Measurements from ENCODE around the gene WNT4. TPM values are rescaled to one million over a fixed set of nuclear protein-coding genes. Genes with fewer than 3 reads are reported as not detected.

Gene WNT4
- total RNA-seq, 1 experiment from 2014 or later = 0.92 TPM

GRCh38 chr1:22140694-22141093, 2.2 kb downstream of the WNT4 start:
- H3K36me3 ChIP-seq (ENCODE audit: control insufficient read depth, insufficient read depth, low read length) = no peaks in the 10 kb centered on the region
- no peak for DNase-seq (ENCODE audit: low read depth, low spot score)
- H3K4me3 ChIP-seq (ENCODE audit: low read depth in 2 of 2, low read length in 2 of 2) = no peak overlapping the region
- POLR2A ChIA-PET = no interaction called here
- no peak for ATAC-seq
- no peaks in the 10 kb centered on the region for H3K27me3 ChIP-seq (ENCODE audit: control insufficient read depth, insufficient read depth, low read length)
- H3K4me1 ChIP-seq (ENCODE audit: control insufficient read depth, insufficient read depth, low read length) = peaks cover 18% of the 10 kb centered on the region
- H3K9me3 ChIP-seq (ENCODE audit: control insufficient read depth, insufficient read depth, low read depth, low read length) = no peaks in the 10 kb centered on the region
- CTCF ChIA-PET = interaction anchor here (1.2 kb wide), 1 partner anchor 8 kb away, joined by 7 read pairs; no protein-coding TSS in a partner anchor
- in situ Hi-C loops (cut with HindIII; ENCODE audit: low pct_unique_long_range_greater_than_20kb, low sequenced_read_pairs) (no loop called here), intact Hi-C loops (cut with micrococcal nuclease; ENCODE audit: unreplicated experiment) (no loop called here)
- no peak for TF ChIP-seq TCF7L2 (IDR thresholded peaks at IDR 0.05; ENCODE audit: low read depth, low read length)
- no peak for TF ChIP-seq POLR2AphosphoS5 (IDR thresholded peaks at IDR 0.05; ENCODE audit: low read depth, low read length)
- no peak for TF ChIP-seq SIN3A (IDR thresholded peaks at IDR 0.05; ENCODE audit: borderline replicate concordance, insufficient read depth, low read depth, low read length)
- TF ChIP-seq, protein P1, sequence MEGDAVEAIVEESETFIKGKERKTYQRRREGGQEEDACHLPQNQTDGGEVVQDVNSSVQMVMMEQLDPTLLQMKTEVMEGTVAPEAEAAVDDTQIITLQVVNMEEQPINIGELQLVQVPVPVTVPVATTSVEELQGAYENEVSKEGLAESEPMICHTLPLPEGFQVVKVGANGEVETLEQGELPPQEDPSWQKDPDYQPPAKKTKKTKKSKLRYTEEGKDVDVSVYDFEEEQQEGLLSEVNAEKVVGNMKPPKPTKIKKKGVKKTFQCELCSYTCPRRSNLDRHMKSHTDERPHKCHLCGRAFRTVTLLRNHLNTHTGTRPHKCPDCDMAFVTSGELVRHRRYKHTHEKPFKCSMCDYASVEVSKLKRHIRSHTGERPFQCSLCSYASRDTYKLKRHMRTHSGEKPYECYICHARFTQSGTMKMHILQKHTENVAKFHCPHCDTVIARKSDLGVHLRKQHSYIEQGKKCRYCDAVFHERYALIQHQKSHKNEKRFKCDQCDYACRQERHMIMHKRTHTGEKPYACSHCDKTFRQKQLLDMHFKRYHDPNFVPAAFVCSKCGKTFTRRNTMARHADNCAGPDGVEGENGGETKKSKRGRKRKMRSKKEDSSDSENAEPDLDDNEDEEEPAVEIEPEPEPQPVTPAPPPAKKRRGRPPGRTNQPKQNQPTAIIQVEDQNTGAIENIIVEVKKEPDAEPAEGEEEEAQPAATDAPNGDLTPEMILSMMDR (IDR thresholded peaks at IDR 0.05) = no peak
- TF ChIP-seq, protein P2, sequence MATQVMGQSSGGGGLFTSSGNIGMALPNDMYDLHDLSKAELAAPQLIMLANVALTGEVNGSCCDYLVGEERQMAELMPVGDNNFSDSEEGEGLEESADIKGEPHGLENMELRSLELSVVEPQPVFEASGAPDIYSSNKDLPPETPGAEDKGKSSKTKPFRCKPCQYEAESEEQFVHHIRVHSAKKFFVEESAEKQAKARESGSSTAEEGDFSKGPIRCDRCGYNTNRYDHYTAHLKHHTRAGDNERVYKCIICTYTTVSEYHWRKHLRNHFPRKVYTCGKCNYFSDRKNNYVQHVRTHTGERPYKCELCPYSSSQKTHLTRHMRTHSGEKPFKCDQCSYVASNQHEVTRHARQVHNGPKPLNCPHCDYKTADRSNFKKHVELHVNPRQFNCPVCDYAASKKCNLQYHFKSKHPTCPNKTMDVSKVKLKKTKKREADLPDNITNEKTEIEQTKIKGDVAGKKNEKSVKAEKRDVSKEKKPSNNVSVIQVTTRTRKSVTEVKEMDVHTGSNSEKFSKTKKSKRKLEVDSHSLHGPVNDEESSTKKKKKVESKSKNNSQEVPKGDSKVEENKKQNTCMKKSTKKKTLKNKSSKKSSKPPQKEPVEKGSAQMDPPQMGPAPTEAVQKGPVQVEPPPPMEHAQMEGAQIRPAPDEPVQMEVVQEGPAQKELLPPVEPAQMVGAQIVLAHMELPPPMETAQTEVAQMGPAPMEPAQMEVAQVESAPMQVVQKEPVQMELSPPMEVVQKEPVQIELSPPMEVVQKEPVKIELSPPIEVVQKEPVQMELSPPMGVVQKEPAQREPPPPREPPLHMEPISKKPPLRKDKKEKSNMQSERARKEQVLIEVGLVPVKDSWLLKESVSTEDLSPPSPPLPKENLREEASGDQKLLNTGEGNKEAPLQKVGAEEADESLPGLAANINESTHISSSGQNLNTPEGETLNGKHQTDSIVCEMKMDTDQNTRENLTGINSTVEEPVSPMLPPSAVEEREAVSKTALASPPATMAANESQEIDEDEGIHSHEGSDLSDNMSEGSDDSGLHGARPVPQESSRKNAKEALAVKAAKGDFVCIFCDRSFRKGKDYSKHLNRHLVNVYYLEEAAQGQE (IDR thresholded peaks at IDR 0.05; ENCODE audit: insufficient read depth in 1 of 2, low read depth in 2 of 2, low read length in 1 of 2) = no peak
- no TSS peak for BruUV-seq (replicated peaks)
- no peak overlapping the region for H3K27ac ChIP-seq (ENCODE audit: low read length)

DNA sequence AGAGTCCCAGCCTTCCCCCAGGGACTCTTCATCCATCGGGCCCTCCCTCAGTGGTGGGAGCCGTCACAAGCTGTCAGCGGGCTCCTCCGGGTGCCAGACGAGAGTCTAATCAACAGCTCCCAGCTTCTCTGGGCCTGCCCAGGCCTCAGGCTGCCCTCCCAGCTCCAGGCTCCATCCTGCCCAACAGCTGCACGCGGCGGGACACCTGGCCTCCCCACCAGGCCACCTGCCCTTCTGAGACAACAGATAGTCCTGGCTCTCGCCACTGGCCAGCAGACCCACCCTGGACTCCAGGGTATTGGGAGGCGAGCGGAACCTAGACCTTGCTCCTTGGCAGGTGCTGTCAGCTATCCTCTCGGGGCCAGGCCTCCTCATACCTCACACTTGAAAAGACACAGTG, 3.1 kb downstream of the WNT4 start:
- Histone ChIP-seq H3K27ac (ENCODE audit: low read length) (no peak overlapping the region), H3K9me3 (ENCODE audit: control insufficient read depth, insufficient read depth, low read depth, low read length) (no peaks in the 10 kb centered on the region), H3K27me3 (ENCODE audit: control insufficient read depth, insufficient read depth, low read length) (no peaks in the 10 kb centered on the region), H3K36me3 (ENCODE audit: control insufficient read depth, insufficient read depth, low read length) (no peaks in the 10 kb centered on the region), H3K4me1 (ENCODE audit: control insufficient read depth, insufficient read depth, low read length) (peaks cover 18% of the 10 kb centered on the region), H3K4me3 (ENCODE audit: low read depth in 2 of 2, low read length in 2 of 2) (no peak overlapping the region)
- no peak for DNase-seq (ENCODE audit: low read depth, low spot score)
- no peak for ATAC-seq
- ChIA-PET POLR2A (no interaction called here), CTCF (interaction anchor here (0.8 kb wide), 1 partner anchor 277 kb away, joined by 3 read pairs; no protein-coding TSS in a partner anchor)
- intact Hi-C loops (cut with micrococcal nuclease; ENCODE audit: unreplicated experiment) (loop anchor here (10.0 kb wide), 1 partner anchor 135 kb away; no protein-coding TSS in a partner anchor), in situ Hi-C loops (cut with HindIII; ENCODE audit: low pct_unique_long_range_greater_than_20kb, low sequenced_read_pairs) (no loop called here)
- no TSS peak for BruUV-seq (replicated peaks)
- TF ChIP-seq SIN3A (IDR thresholded peaks at IDR 0.05; ENCODE audit: borderline replicate concordance, insufficient read depth, low read depth, low read length) = no peak
- no peak for TF ChIP-seq POLR2AphosphoS5 (IDR thresholded peaks at IDR 0.05; ENCODE audit: low read depth, low read length)
- no peak for TF ChIP-seq TCF7L2 (IDR thresholded peaks at IDR 0.05; ENCODE audit: low read depth, low read length)
- TF ChIP-seq, protein P1 (IDR thresholded peaks at IDR 0.05) = no peak
- TF ChIP-seq, protein P2 (IDR thresholded peaks at IDR 0.05; ENCODE audit: insufficient read depth in 1 of 2, low read depth in 2 of 2, low read length in 1 of 2) = no peak
